K562 (cell line): ENCODE results near the gene BAIAP3.

ENCODE experiments used
- FOXP1 ChIP-seq: sonication (generic); formaldehyde crosslinking; IDR thresholded peaks from 2 replicates; pipeline ENCODE4 v1.8.0; 2022; ENCODE audit warnings: mild to moderate bottlenecking, missing genetic modification reagents
- MTF1 ChIP-seq: fragments of 250-450 bp; sonication (Bioruptor Pico); IDR thresholded peaks from 2 replicates; pipeline ENCODE4 v1.9.0; 2021; ENCODE audit warnings: moderate library complexity, mild to moderate bottlenecking, inconsistent platforms, borderline replicate concordance
- POLR2AphosphoS5 ChIP-seq: IDR thresholded peaks from 2 replicates; pipeline ENCODE4 v1.6.1; 2011; ENCODE audit warnings: mild to moderate bottlenecking, low read depth, low read length, moderate library complexity; ENCODE audit not compliant: control insufficient read depth, insufficient read depth
- RAD21 ChIP-seq, 2 experiments: fragments of 250-450 bp in 1 of 2; fragments of 450-650 bp in 1 of 2; sonication (Bioruptor Pico) in 1 of 2; formaldehyde crosslinking in 1 of 2; IDR thresholded peaks in 1 of 2; conservative IDR thresholded peaks in 1 of 2; 2 replicates each; pipeline versions ENCODE4 v1.4.0 to v1.8.0; 2020 to 2022; ENCODE audit warnings: mild to moderate bottlenecking in 2 of 2, moderate library complexity in 1 of 2
- USF2 ChIP-seq: sonication (generic); formaldehyde crosslinking; IDR thresholded peaks from 2 replicates; pipeline ENCODE4 v1.5.0; 2020; ENCODE audit warnings: missing genetic modification reagents
- TF ChIP-seq, protein P1 (sequence below), 3 experiments: IDR thresholded peaks in 2 of 3; conservative IDR thresholded peaks in 1 of 3; 2 replicates each; pipeline ENCODE4 v1.5.1; 2011 to 2012; ENCODE audit warnings: low read length in 3 of 3, mild to moderate bottlenecking in 3 of 3, control low read depth in 2 of 3, improper control_type of control experiment in 1 of 3, inconsistent platforms in 1 of 3, low read depth in 1 of 3, mixed read lengths in 1 of 3, moderate library complexity in 1 of 3; ENCODE audit not compliant: insufficient read depth in 2 of 3

GRCh38 chr16:1383556-1383955 lies 50.1 kb downstream of the BAIAP3 start:
- TF ChIP-seq FOXP1 (CRISPR knock-in tag) (no peak), POLR2AphosphoS5 (no peak), MTF1 (no peak), USF2 (no peak), RAD21 (CRISPR knock-in tag; conservative IDR thresholded peaks at IDR 0.05 in 1 of 2, IDR thresholded peaks at IDR 0.05 in 1 of 2) (no peak)
- TF ChIP-seq, protein P1, sequence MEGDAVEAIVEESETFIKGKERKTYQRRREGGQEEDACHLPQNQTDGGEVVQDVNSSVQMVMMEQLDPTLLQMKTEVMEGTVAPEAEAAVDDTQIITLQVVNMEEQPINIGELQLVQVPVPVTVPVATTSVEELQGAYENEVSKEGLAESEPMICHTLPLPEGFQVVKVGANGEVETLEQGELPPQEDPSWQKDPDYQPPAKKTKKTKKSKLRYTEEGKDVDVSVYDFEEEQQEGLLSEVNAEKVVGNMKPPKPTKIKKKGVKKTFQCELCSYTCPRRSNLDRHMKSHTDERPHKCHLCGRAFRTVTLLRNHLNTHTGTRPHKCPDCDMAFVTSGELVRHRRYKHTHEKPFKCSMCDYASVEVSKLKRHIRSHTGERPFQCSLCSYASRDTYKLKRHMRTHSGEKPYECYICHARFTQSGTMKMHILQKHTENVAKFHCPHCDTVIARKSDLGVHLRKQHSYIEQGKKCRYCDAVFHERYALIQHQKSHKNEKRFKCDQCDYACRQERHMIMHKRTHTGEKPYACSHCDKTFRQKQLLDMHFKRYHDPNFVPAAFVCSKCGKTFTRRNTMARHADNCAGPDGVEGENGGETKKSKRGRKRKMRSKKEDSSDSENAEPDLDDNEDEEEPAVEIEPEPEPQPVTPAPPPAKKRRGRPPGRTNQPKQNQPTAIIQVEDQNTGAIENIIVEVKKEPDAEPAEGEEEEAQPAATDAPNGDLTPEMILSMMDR (IDR thresholded peaks at IDR 0.05 in 2 of 3, conservative IDR thresholded peaks at IDR 0.05 in 1 of 3; ENCODE audit: insufficient read depth in 2 of 3, low read depth in 1 of 3, low read length in 3 of 3) = no peak
